GM21447 (cell line): ENCODE data around the gene HEXD.

Experiments used
- ATAC-seq: cut with Tn5 transposase; IDR thresholded peaks from one replicate; pipeline ENCODE4 v1.9.1; 2021; ENCODE audit not compliant: unreplicated experiment

Gene HEXD

DNA sequence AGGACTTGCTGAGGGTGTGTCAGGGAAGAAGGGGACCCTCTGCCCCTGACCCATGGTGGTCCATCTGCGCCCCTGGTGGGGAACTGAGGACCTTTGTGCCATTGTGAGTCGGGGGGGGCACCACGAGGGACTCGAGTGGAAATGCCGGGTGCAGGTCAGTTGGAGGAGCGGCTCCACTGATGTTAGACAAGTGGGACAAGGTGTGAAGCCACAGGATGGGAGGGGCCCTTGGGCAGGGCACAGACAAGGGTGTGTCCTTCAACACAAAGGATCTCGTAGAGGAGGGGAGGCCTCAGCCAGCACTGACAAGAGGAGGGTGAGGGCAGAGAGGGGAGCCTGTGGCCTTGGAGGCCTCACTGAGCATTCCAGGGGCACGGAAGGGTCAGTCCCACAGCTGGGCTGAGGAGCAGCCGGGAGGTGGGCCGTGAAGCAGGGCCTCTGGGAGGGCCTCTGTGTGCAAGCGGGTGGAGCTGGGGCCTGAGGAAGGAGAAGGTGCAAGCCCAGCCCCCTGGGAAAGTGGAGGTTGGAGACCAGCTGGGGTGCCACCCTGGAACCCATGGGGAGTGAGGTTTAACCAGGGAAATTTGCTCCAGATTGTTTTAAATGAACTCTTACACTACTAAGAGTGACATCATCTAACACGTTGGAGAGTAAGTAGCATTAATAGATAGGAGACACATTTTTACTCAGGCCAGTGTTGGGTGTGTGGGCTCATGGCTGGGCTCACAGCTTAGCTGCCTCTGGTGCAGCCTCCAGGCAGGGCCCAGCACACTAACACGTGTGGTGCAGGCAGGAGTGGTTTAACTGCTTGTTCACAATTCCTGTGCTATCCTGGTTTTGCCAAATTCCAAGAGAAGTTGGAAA is 68.3 kb downstream of the HEXD start:
- ATAC-seq: no peak

DNA sequence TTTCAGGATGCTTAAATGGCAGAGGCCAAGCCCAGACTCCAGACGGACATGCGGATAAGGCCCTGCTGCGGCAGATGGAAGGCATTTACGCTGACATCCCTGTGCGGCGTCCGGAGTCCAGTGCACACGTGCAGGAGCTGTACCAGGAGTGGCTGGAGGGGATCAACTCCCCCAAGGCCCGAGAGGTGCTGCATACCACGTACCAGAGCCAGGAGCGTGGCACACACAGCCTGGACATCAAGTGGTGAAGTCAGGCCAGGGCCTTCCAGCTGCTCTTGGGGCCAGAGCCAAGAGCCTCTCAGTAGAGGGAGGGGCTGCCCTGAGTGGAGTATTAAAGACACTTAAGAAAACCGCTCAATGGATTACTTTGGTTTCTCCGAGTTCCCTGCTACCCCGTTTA is 69.8 kb downstream of the HEXD start:
- ATAC-seq: no peak

DNA sequence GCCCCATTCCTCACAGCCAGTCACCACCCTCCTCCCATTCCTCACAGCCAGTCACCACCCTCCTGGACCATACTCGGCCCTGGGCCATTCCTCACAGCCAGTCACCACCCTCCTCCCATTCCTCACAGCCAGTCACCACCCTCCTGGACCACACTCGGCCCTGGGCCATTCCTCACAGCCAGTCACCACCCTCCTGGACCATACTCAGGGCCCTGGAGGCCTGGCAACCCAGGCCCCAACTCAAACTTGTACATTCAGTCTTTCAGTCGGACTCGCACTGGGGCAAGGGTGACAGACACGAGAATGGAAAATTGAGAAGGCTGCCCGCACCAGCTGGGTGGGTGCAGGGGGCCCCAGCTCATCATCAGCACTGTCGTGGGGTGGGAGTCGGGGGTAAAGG is 71.0 kb downstream of the HEXD start:
- no peak for ATAC-seq

DNA sequence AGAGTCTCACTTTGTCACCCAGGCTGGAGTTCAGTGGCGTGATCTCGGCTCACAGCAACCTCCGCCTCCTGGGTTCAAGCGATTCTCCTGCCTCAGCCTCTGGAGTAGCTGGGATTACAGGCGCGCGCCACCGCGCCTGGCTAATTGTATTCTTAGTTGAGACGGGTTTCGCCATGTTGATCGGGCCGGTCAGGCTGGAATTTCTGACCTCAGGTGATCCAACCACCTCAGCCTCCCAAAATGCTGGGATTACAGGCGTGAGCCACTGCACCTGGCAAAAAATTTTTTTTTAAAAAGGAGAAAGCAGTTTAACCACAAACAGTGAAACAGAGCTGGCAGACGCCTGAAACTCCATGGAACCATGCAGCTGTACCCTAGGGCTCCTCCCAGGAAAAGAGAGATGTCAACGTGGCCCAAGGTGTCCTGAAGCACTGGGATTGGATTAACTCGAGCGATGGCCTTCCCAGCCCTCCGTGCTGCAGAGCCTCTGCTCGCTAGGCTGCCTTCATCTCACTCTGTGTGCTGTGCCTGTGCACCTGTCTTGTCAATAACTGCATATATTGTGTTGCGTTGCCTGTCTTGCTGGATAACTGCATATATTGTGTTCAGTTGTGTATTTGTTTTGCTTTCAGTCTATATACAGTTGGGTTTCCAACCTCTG is 71.8 kb downstream of the HEXD start:
- no peak for ATAC-seq

DNA sequence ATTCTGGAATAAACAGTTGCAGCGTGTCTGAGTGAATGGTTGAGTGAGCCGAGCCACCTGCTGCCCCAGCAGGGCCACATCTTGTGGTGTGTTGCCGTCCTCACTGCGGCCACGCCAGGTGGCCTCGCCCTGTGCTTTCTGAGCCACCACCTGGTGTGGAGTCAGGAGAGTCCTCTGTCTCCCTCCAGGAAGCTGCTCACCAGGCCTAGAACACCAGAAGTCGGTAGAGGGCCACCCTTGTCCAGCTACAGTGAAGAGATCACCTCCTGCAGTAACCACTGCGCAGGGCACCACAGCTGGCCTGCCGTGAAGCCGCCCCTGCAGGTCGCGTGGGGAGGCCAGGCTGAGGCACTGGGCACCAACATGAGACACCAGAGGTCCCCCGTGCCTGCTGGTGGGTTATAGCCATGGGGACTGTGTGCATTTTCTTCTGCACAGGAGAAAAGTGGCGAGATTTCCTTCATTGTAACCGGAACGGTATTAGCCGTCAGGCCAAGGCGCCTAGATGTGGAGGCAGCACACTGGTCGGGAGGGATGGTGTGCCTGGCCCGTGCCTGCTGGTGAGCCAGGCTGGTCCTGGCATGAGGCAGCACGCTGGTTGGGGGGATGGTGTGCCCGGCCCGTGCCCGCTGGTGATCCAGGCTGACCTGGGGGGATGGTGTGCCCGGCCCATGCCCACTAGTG is 72.5 kb downstream of the HEXD start:
- no peak for ATAC-seq

DNA sequence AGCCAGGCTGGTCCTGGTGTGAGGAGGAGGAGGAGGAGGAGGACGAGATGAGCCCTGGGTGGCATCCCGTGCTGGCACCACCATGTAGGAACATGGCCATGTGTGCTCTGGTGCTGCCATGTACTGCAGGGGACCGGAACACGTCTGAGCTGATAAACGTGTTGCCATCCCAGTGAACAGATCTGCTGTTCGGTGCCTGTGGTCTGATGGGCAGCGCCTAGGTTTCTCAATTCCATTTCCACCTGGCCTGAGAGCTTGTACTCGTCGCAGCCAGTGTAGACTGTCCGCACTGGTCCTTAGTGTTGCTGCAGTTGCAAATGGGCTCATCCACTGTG is 73.0 kb downstream of the HEXD start:
- ATAC-seq: no peak

DNA sequence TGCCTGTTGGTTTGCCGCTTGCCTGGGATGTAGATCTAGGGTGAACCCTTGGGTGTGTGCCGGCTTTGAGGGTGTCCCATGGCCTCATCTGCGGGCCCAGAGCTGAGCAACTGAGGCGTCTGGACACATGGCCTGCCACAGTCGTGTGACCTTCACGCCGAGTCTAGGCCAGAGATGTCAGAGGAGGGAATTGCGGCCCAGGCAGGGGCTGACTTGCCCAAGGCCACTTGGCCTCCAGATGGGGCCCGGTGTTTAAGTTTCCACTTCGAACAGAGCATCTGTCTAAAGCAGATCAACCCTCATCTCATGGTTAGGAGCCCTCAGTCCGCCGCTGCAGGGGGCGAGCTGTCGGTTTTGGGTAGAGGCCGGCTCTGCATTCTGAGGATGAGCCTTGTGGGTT is 73.4 kb downstream of the HEXD start:
- no peak for ATAC-seq
